ENCODE data around the gene ZNF217.

GRCh38 chr20:53594068-53595017, 704 bp upstream of the ZNF217 start:
- TF ChIP-seq CTCF (IDR thresholded peaks at IDR 0.05) (no peak), POLR2A (IDR thresholded peaks at IDR 0.05) (peak in 1 of 2 donors; percentile 91), POLR2AphosphoS5 (IDR thresholded peaks at IDR 0.05; ENCODE audit: insufficient read depth in 1 of 2, low read depth in 1 of 2) (no peak)

Data from vagina (tissue), 2 donors.